A549 treated with AZD9567 at 1 μM for 4 hours (cell line): Measurements from ENCODE around the gene ZNF648. TPM values are rescaled to one million over a fixed set of nuclear protein-coding genes. Genes with fewer than 3 reads are reported as not detected.

ENCODE experiments used
- total RNA-seq: library from RNA; stranded (reverse); fragments of 200-300 nt; extraction: Qiagen RNA extraction; gene quantifications from 5 replicates; pipeline ENCODE4 v1.2.3, GENCODE V29; 2022; ENCODE audit not compliant: insufficient read depth

The ZNF648 gene
- not detected in 5 replicates for total RNA-seq

GRCh38 chr1:182061594-182061993, at the start of gene ZNF648:
ZNF648 (minus strand) TSS chr1:182061712; CDS start chr1:182058010, 3,702 bp downstream.

